Measurements from ENCODE around the gene REX1BD. TPM values are rescaled to one million over a fixed set of nuclear protein-coding genes. Genes with fewer than 3 reads are reported as not detected.
A peak's percentile ranks its signal among the peaks of the same experiment; 100 is the strongest.

The REX1BD gene
- total and polyA plus RNA-seq, 4 donors: 25.9 to 71.9 (median 51.4) TPM

GRCh38 chr19:18594824-18595373, 6.3 kb downstream of the REX1BD start:
- TF ChIP-seq HNF4G (IDR thresholded peaks at IDR 0.05) (no peak), REST (IDR thresholded peaks at IDR 0.05) (no peak), RAD21 (IDR thresholded peaks at IDR 0.05) (no peak), EGR1 (IDR thresholded peaks at IDR 0.05; ENCODE audit: low read depth in 2 of 2) (no peak), ATF3 (IDR thresholded peaks at IDR 0.05) (no peak), TAF1 (conservative IDR thresholded peaks at IDR 0.05) (no peak), JUND (IDR thresholded peaks at IDR 0.05) (no peak)
- Histone ChIP-seq H3K27me3 (ENCODE audit: control insufficient read depth in 4 of 4, insufficient read depth in 4 of 4, low read length in 3 of 4) (peaks cover 0 to 5% (median under 1%) of the 10 kb centered on the region in 4 donors), H3K4me1 (ENCODE audit: control insufficient read depth in 4 of 4, insufficient read depth in 4 of 4, low read length in 3 of 4) (peaks cover 6 to 12% (median 9%) of the 10 kb centered on the region in 4 donors), H3K27ac (ENCODE audit: low read depth in 1 of 2, low read length in 2 of 2) (no peak overlapping the region), H3K36me3 (ENCODE audit: control insufficient read depth in 4 of 4, insufficient read depth in 3 of 4, low read depth in 1 of 4, low read length in 3 of 4) (peaks cover 0 to 3% (median 1%) of the 10 kb centered on the region in 4 donors), H3K9me3 (ENCODE audit: control insufficient read depth in 4 of 4, low read length in 3 of 4) (no peaks in the 10 kb centered on the region), H3K9ac (ENCODE audit: low read depth in 1 of 2, low read length in 2 of 2) (no peak overlapping the region), H3K4me3 (ENCODE audit: low read depth in 1 of 3, low read length in 3 of 3) (peak overlapping the region in 1 of 3 donors; percentile 26)
- no peak for DNase-seq (ENCODE audit: low spot score)
- 25% methylated on average over 26 of the region's 26 CpGs for WGBS

- H3K9me3 ChIP-seq (ENCODE audit: control insufficient read depth in 4 of 4, low read length in 3 of 4): no peaks in the 10 kb centered on the region
- H3K27me3 ChIP-seq (ENCODE audit: control insufficient read depth in 4 of 4, insufficient read depth in 4 of 4, low read length in 3 of 4): peaks cover 0 to 5% (median under 1%) of the 10 kb centered on the region in 4 donors
- peaks cover 6 to 11% (median 9%) of the 10 kb centered on the region in 4 donors for H3K4me1 ChIP-seq (ENCODE audit: control insufficient read depth in 4 of 4, insufficient read depth in 4 of 4, low read length in 3 of 4)
- no peak for DNase-seq (ENCODE audit: low spot score)
- H3K4me3 ChIP-seq (ENCODE audit: low read depth in 1 of 3, low read length in 3 of 3): no peak overlapping the region
- 82% methylated on average over 6 of the region's 6 CpGs for WGBS
- no peak overlapping the region for H3K9ac ChIP-seq (ENCODE audit: low read depth in 1 of 2, low read length in 2 of 2)
- peaks cover 0 to 3% (median 1%) of the 10 kb centered on the region in 4 donors for H3K36me3 ChIP-seq (ENCODE audit: control insufficient read depth in 4 of 4, insufficient read depth in 3 of 4, low read depth in 1 of 4, low read length in 3 of 4)
- no peak overlapping the region for H3K27ac ChIP-seq (ENCODE audit: low read depth in 1 of 2, low read length in 2 of 2)
- no peak for TF ChIP-seq RXRA (IDR thresholded peaks at IDR 0.05)
These were observed 6.9 kb downstream of the REX1BD start for GRCh38 chr19:18595475-18595874.

GRCh38 chr19:18596752-18597157, 8.2 kb downstream of the REX1BD start:
- Histone ChIP-seq H3K27me3 (ENCODE audit: control insufficient read depth in 4 of 4, insufficient read depth in 4 of 4, low read length in 3 of 4) (peaks cover 0 to 5% (median under 1%) of the 10 kb centered on the region in 4 donors), H3K36me3 (ENCODE audit: control insufficient read depth in 4 of 4, insufficient read depth in 3 of 4, low read depth in 1 of 4, low read length in 3 of 4) (no peaks in the 10 kb centered on the region), H3K27ac (ENCODE audit: low read depth in 1 of 2, low read length in 2 of 2) (no peak overlapping the region), H3K9me3 (ENCODE audit: control insufficient read depth in 4 of 4, low read length in 3 of 4) (no peaks in the 10 kb centered on the region), H3K4me3 (ENCODE audit: low read depth in 1 of 3, low read length in 3 of 3) (no peak overlapping the region), H3K4me1 (ENCODE audit: control insufficient read depth in 4 of 4, insufficient read depth in 4 of 4, low read length in 3 of 4) (peaks cover 6 to 11% (median 9%) of the 10 kb centered on the region in 4 donors), H3K9ac (ENCODE audit: low read depth in 1 of 2, low read length in 2 of 2) (no peak overlapping the region)
- peak; percentile 74 for DNase-seq (ENCODE audit: low spot score)
- 26% methylated on average over 21 of the region's 21 CpGs for WGBS
- no peak for TF ChIP-seq MAX (IDR thresholded peaks at IDR 0.05)
- peak in 1 of 2 donors; percentile 48 for TF ChIP-seq RXRA (IDR thresholded peaks at IDR 0.05)
- TF ChIP-seq SP1 (IDR thresholded peaks at IDR 0.05): no peak

Measured in liver (tissue), 9 donors.